ENCODE measurements around the gene LRRC18. TPM values are rescaled to one million over a fixed set of nuclear protein-coding genes. Genes with fewer than 3 reads are reported as not detected.

LRRC18 gene
- total and polyA plus RNA-seq, 4 donors, result 1.8 to 4.5 (median 2.7) TPM

DNA sequence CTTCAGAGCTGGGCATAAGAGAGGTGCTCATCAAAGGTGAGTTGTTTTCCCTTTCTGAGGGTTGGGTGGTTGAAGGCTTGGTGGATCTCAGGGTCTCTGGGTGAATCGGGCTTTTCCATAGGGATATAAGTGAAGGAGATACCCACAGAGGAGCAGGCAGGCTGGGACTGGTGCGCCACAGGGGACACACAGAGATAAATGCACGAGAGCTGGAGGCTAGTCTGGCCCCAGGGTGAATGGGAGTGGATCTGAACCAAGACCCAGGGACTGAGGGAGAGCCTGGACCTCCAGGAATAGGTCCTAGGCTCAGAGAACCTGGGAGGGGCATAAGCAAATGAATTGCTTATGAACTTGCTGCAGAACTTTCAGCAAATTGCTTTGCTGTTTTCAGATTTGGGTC lies 61.5 kb downstream of the LRRC18 start:
- WGBS, 2 donors, result 92 to 97% methylated on average over 3 of the region's 3 CpGs
- no peaks in the 10 kb centered on the region for H3K36me3 ChIP-seq (ENCODE audit: control insufficient read depth in 4 of 4, insufficient read depth in 4 of 4, low read length in 4 of 4)
- no peak overlapping the region for H3K9ac ChIP-seq (ENCODE audit: insufficient read depth in 1 of 2, low read length in 2 of 2)
- DNase-seq (no peak), ATAC-seq (ENCODE audit: insufficient read depth, low FRiP score) (no peak)
- no peaks in the 10 kb centered on the region for H3K27me3 ChIP-seq (ENCODE audit: control insufficient read depth in 3 of 3, insufficient read depth in 3 of 3, low read length in 2 of 3)
- H3K9me3 ChIP-seq (ENCODE audit: control insufficient read depth in 4 of 4, insufficient read depth in 3 of 4, low read length in 3 of 4), result peaks cover 0 to 2% (median 0%) of the 10 kb centered on the region in 4 donors
- TF ChIP-seq, protein P1, sequence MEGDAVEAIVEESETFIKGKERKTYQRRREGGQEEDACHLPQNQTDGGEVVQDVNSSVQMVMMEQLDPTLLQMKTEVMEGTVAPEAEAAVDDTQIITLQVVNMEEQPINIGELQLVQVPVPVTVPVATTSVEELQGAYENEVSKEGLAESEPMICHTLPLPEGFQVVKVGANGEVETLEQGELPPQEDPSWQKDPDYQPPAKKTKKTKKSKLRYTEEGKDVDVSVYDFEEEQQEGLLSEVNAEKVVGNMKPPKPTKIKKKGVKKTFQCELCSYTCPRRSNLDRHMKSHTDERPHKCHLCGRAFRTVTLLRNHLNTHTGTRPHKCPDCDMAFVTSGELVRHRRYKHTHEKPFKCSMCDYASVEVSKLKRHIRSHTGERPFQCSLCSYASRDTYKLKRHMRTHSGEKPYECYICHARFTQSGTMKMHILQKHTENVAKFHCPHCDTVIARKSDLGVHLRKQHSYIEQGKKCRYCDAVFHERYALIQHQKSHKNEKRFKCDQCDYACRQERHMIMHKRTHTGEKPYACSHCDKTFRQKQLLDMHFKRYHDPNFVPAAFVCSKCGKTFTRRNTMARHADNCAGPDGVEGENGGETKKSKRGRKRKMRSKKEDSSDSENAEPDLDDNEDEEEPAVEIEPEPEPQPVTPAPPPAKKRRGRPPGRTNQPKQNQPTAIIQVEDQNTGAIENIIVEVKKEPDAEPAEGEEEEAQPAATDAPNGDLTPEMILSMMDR (IDR thresholded peaks at IDR 0.05; ENCODE audit: control extremely low read depth, extremely low read depth), result no peak
- peaks cover 0 to 6% (median 0%) of the 10 kb centered on the region in 5 donors for H3K4me1 ChIP-seq (ENCODE audit: control insufficient read depth in 5 of 5, insufficient read depth in 5 of 5, low read length in 5 of 5)
- no peak overlapping the region for H3K27ac ChIP-seq (ENCODE audit: low read depth in 1 of 2, low read length in 1 of 2)
- no peak overlapping the region for H3K4me3 ChIP-seq

DNA sequence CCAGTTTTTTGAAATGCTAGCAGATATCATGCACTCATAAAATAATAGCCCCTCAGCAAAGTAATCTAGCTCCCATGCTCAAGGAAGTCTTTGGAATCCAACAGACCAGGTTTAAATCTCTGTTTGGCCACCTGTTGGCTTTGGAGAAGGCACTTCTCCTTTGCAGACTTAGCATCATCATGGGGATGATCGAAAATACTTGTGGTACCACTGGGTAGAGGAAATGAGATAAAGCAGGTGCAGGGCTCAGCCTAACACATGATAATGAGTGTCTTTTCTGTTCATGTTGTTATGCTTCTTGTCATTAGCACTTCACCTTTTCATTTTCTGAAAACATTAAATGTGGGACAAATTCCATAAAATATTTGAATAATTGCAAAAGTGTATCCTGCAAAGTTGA lies 67.4 kb downstream of the LRRC18 start:
- peaks cover 0 to 2% (median 0%) of the 10 kb centered on the region in 4 donors for H3K36me3 ChIP-seq (ENCODE audit: control insufficient read depth in 4 of 4, insufficient read depth in 4 of 4, low read length in 4 of 4)
- ATAC-seq (ENCODE audit: insufficient read depth, low FRiP score), result no peak
- TF ChIP-seq, protein P1 (IDR thresholded peaks at IDR 0.05; ENCODE audit: control extremely low read depth, extremely low read depth), result no peak
- 86 to 97% methylated on average over 1 of the region's 1 CpG for WGBS, 2 donors
- no peak for DNase-seq
- peaks cover 0 to 6% (median 0%) of the 10 kb centered on the region in 5 donors for H3K4me1 ChIP-seq (ENCODE audit: control insufficient read depth in 5 of 5, insufficient read depth in 5 of 5, low read length in 5 of 5)
- no peak overlapping the region for H3K9ac ChIP-seq (ENCODE audit: insufficient read depth in 1 of 2, low read length in 2 of 2)
- H3K4me3 ChIP-seq, result no peak overlapping the region
- H3K9me3 ChIP-seq (ENCODE audit: control insufficient read depth in 4 of 4, insufficient read depth in 3 of 4, low read length in 3 of 4), result peaks cover 0 to 2% (median 0%) of the 10 kb centered on the region in 4 donors
- H3K27me3 ChIP-seq (ENCODE audit: control insufficient read depth in 3 of 3, insufficient read depth in 3 of 3, low read length in 2 of 3), result no peaks in the 10 kb centered on the region
- H3K27ac ChIP-seq (ENCODE audit: low read depth in 1 of 2, low read length in 1 of 2), result no peak overlapping the region

Small RNA genes lying within 50 kb of the gene (small RNA-seq; reads per million reads assigned to genes)
- not detected for gene MIR4294 (ENCODE audit: low replicate concordance)

Other genes starting within 250 kb of the LRRC18 start
- 10 to 100 TPM; 10.9 to 49.4 TPM for gene VSTM4, start 175.7 kb upstream of the LRRC18 start, total RNA-seq
- 1 to 10 TPM; 2.9 to 3.4 TPM for gene VSTM4, start 175.7 kb upstream of the LRRC18 start, polyA plus RNA-seq
- gene FAM170B, start 194.2 kb upstream of the LRRC18 start, total RNA-seq, result under 1 TPM in 1 of 2 donors, not detected in 1; 0.34 TPM
- under 1 TPM in 1 of 2 donors, not detected in 1; 0.13 TPM for gene FAM170B, start 194.2 kb upstream of the LRRC18 start, polyA plus RNA-seq
- 10 to 100 TPM; 12.0 to 22.7 TPM for gene TMEM273, start 248.6 kb upstream of the LRRC18 start, total RNA-seq
- gene TMEM273, start 248.6 kb upstream of the LRRC18 start, polyA plus RNA-seq, result 10 to 100 TPM; 12.4 to 41.8 TPM